ENCODE measurements around the gene P2RY12.

Gene P2RY12

GRCh38 chr3:151307131-151307530 is 77.4 kb downstream of the P2RY12 start:
- no peak for DNase-seq (ENCODE audit: low spot score)

GRCh38 chr3:151306168-151306810 is 78.3 kb downstream of the P2RY12 start:
- no peak for DNase-seq (ENCODE audit: low spot score)

GRCh38 chr3:151305775-151306151 is 78.8 kb downstream of the P2RY12 start:
- DNase-seq (ENCODE audit: low spot score) = no peak

GRCh38 chr3:151305060-151305774 is 79.3 kb downstream of the P2RY12 start:
- DNase-seq (ENCODE audit: low spot score) = no peak

GRCh38 chr3:151303751-151304150 is 80.8 kb downstream of the P2RY12 start:
- DNase-seq (ENCODE audit: low spot score) = no peak

GRCh38 chr3:151301787-151302186 is 82.8 kb downstream of the P2RY12 start:
- no peak for DNase-seq (ENCODE audit: low spot score)

GRCh38 chr3:151300539-151300938 is 84.0 kb downstream of the P2RY12 start:
- no peak for DNase-seq (ENCODE audit: low spot score)

GRCh38 chr3:151299006-151299405 is 85.5 kb downstream of the P2RY12 start:
- no peak for DNase-seq (ENCODE audit: low spot score)

- DNase-seq (ENCODE audit: low spot score) = no peak
Observed at GRCh38 chr3:151297429-151297828, 87.1 kb downstream of the P2RY12 start.

- no peak for DNase-seq (ENCODE audit: low spot score)
Observed at GRCh38 chr3:151296226-151296625, 88.3 kb downstream of the P2RY12 start.

GRCh38 chr3:151293127-151293526 is 91.4 kb downstream of the P2RY12 start:
- DNase-seq (ENCODE audit: low spot score) = no peak

GRCh38 chr3:151290673-151291072 is 93.9 kb downstream of the P2RY12 start:
- DNase-seq (ENCODE audit: low spot score) = no peak

GRCh38 chr3:151289445-151289844 is 95.1 kb downstream of the P2RY12 start:
- no peak for DNase-seq (ENCODE audit: low spot score)

Data from CD4-positive, alpha-beta T cell treated with Interleukin-15 for 4 hours (primary cell).